Activated CD4-positive, alpha-beta T cell treated with anti-CD3 and anti-CD28 coated beads, Interleukin-10, Interleukin-2, amounts not matched to agents 100 ng/mL and 50 ng/mL, durations not matched to agents 16 hours and 8 hours (primary cell): ENCODE data around the gene CLIP1.
A peak's percentile ranks its signal among the peaks of the same experiment; 100 is the strongest.
"Not testable (repeated sequence)": the region's sequence is repeated elsewhere in the genome, so short reads cannot be mapped to it uniquely, and the experiment has no call there.

ENCODE experiments used
- DNase-seq: peaks from one replicate; pipeline ENCODE4 v3.0.0-alpha.2; 2020

The CLIP1 gene

GRCh38 chr12:122394626-122395194 is 27.8 kb downstream of the CLIP1 start:
- no peak for DNase-seq

- DNase-seq: no peak
These were observed 28.7 kb downstream of the CLIP1 start for GRCh38 chr12:122393817-122394216.

GRCh38 chr12:122392411-122392810 is 30.1 kb downstream of the CLIP1 start:
- DNase-seq: no peak

- no peak for DNase-seq
These were observed 32.8 kb downstream of the CLIP1 start for GRCh38 chr12:122389677-122390076.

- DNase-seq: no peak
These were observed 34.6 kb downstream of the CLIP1 start for GRCh38 chr12:122387887-122388286.

- no peak for DNase-seq
These were observed 37.1 kb downstream of the CLIP1 start for GRCh38 chr12:122385171-122386016.

- no peak for DNase-seq
These were observed 39.5 kb downstream of the CLIP1 start for GRCh38 chr12:122382919-122383350.

- DNase-seq: no peak
These were observed 41.4 kb downstream of the CLIP1 start for GRCh38 chr12:122381021-122381420.

GRCh38 chr12:122376751-122377150 is 45.7 kb downstream of the CLIP1 start:
- not testable (repeated sequence) for DNase-seq

- no peak for DNase-seq
These were observed 47.8 kb downstream of the CLIP1 start for GRCh38 chr12:122374707-122375106.

GRCh38 chr12:122371475-122372045 is 50.9 kb downstream of the CLIP1 start:
- no peak for DNase-seq

- DNase-seq: no peak
These were observed 54.0 kb downstream of the CLIP1 start for GRCh38 chr12:122368361-122369073.

- DNase-seq: not testable (repeated sequence)
These were observed 54.8 kb downstream of the CLIP1 start for GRCh38 chr12:122367632-122368031.

GRCh38 chr12:122366685-122367475 is 55.6 kb downstream of the CLIP1 start:
- DNase-seq: peak; percentile 54

- not testable (repeated sequence) for DNase-seq
These were observed 57.2 kb downstream of the CLIP1 start for GRCh38 chr12:122365226-122365625.

GRCh38 chr12:122363782-122364181 is 58.7 kb downstream of the CLIP1 start:
- no peak for DNase-seq

GRCh38 chr12:122362755-122363154 is 59.7 kb downstream of the CLIP1 start:
- no peak for DNase-seq

- not testable (repeated sequence) for DNase-seq
These were observed 64.1 kb downstream of the CLIP1 start for GRCh38 chr12:122358403-122358802.

GRCh38 chr12:122357536-122357935 is 64.9 kb downstream of the CLIP1 start:
- not testable (repeated sequence) for DNase-seq

GRCh38 chr12:122356991-122357390 is 65.5 kb downstream of the CLIP1 start:
- DNase-seq: not testable (repeated sequence)

- DNase-seq: peak; percentile 55
These were observed 66.3 kb downstream of the CLIP1 start for GRCh38 chr12:122356192-122356635.

- DNase-seq: no peak
These were observed 66.8 kb downstream of the CLIP1 start for GRCh38 chr12:122355706-122356105.
